HG03066 (cell line): ENCODE data around the gene PKD1.
"Not testable (repeated sequence)": the region's sequence is repeated elsewhere in the genome, so short reads cannot be mapped to it uniquely, and the experiment has no call there.

Experiments
- ATAC-seq: cut with Tn5 transposase; IDR thresholded peaks from one replicate; pipeline ENCODE4 v1.9.1; 2021; ENCODE audit warnings: low read depth; ENCODE audit not compliant: unreplicated experiment

Gene PKD1

GRCh38 chr16:2110332-2111008, 25.2 kb downstream of the PKD1 start:
- not testable (repeated sequence) for ATAC-seq

GRCh38 chr16:2109872-2110271, 25.8 kb downstream of the PKD1 start:
- ATAC-seq, result not testable (repeated sequence)

- not testable (repeated sequence) for ATAC-seq
These were observed 26.5 kb downstream of the PKD1 start for GRCh38 chr16:2109271-2109580.

- ATAC-seq, result not testable (repeated sequence)
These were observed 27.0 kb downstream of the PKD1 start for GRCh38 chr16:2108446-2109270.

DNA sequence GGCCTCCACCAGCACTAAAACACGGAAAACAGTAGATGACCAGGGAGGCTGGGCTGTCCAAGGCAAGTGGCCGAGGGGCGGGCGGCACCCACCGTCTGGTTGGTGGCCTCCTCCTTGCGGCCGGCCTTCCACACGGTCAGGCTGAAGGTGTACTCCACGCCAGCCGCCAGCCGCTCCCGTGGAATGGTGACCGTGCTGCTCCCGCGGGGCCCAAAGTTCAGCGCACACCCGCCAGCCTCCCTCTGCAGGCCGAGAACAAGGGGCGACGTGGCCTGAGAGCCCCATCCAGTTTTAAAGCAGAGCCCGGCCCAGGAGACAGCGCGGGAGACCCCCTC, 27.9 kb downstream of the PKD1 start:
- ATAC-seq, result not testable (repeated sequence)

DNA sequence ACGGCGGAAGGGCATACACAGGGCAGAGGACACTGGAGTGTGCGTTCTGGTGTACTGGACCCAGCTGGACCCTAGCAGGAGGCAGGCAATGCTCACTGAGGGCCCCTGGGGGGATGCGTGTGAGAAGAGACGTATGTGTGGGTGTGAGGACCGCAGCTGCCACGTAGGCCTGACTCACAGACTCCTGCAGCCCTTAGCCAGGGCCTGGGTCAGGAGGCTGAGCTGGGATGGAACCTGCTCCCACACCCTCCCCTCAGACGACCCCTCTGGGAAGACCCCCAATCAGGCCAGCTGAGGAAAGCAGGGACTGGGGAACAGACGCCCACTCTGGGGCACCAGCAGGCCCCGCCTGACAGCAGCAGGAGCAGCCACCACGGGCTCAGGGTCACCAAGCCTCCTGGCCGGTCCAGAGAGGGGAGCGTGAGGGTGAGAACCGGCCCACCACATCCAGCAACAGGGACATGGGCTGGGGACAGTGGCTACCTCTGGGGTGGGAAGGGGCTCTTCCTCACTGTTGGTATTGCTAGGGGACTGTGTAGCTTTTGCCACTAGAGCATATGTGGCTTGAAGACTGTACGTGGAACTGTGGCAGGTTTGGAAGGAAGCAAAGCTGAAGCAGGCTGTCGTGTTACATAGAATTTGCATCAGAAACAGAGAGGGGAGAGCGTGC, 28.4 kb downstream of the PKD1 start:
- ATAC-seq, result not testable (repeated sequence)

DNA sequence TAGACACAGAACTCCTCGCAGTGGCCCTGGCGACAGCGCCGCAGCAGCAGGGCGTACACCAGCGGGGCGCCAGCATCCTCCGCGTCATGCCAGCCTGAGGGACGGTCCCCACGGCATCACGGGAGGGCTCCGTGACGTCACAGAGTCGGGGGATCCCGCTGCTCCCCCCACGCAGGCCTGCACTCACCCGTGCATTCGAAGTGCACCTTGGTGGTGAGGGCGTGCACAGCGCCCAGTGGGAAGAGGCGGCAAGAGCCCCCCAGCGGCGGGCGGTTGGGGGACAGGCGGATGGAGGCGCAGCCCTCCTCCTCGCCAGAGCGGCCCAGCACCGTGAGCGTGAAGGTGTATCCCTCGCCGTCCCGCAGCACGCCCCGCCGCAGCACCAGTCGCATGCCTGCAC, 29.5 kb downstream of the PKD1 start:
- ATAC-seq, result not testable (repeated sequence)

DNA sequence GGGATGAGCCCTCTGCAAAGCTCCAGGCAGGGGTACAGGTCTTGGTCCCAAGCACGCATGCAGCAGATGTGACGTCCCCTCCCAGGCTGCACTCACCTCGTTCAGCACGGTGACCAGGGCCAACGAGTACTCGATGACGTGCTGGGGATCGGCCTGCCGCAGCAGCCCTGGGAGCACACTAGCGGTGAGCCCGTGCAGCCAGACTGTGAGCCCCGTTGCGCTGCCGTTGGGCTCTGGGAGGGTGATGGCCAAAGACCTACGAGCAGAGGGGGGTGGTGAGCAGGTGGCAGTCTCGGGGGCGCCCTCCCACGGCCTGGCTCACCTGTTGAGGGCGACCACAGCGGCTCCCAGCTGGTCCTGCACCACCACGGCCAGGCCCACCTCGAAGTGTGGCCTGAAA, 29.9 kb downstream of the PKD1 start:
- ATAC-seq, result not testable (repeated sequence)

- not testable (repeated sequence) for ATAC-seq
These were observed 30.4 kb downstream of the PKD1 start for GRCh38 chr16:2105291-2105690.

- ATAC-seq, result not testable (repeated sequence)
These were observed 31.2 kb downstream of the PKD1 start for GRCh38 chr16:2104464-2104863.

DNA sequence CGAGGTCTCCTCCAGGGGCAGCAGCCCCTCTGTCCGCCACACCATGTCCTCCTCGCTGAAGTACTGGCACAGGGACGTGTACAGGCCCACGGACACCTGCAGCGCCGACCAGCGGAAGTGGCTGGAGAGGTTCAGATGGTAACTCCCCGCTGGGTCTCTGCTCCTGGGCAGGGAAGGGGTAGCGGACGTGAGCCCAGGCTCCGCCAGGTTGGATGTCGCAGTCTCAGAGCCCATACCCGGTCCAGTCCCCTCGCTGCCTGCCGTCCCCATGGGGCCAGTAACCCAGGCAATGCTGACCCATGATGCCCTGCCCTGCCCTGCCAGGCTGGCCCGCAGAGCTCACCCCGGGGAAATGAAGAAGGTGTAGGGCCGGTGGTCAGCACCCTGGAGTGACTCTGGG, 33.2 kb downstream of the PKD1 start:
- ATAC-seq, result no peak

- not testable (repeated sequence) for ATAC-seq
These were observed 34.1 kb downstream of the PKD1 start for GRCh38 chr16:2101581-2101980.

GRCh38 chr16:2097689-2098088, 38.0 kb downstream of the PKD1 start:
- not testable (repeated sequence) for ATAC-seq

- ATAC-seq, result no peak
These were observed 38.7 kb downstream of the PKD1 start for GRCh38 chr16:2096853-2097595.

DNA sequence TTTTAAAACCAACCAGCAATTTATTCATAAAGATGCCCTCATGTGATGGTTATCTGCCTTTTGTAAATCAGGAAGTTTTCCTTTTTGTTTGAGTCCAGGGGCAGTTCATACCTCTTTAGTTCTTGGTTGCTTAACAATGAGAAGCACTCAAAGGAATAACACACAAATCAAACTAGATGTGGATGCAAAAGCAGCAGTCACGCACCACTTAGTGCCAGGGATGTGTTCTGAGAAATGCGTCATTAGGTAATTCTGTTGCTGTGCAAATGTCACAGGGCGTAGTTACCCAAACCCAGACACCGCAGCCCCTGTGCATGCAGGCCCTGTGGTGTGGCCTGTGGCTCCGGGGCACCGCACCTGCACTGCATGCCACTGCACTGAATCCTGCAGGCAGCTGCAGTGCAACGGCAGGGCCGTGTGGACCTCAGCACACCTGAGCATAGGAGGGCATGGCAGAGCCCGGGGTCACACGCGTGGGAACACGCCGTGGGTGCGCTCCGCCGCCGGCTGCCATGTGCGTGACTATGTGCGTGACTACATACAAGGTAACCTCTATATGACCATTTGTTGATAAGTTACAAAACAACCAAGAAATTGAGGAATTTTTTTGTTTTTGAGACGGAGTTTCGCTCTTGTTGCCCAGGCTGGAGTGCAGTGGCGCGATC, 39.6 kb downstream of the PKD1 start:
- no peak for ATAC-seq

DNA sequence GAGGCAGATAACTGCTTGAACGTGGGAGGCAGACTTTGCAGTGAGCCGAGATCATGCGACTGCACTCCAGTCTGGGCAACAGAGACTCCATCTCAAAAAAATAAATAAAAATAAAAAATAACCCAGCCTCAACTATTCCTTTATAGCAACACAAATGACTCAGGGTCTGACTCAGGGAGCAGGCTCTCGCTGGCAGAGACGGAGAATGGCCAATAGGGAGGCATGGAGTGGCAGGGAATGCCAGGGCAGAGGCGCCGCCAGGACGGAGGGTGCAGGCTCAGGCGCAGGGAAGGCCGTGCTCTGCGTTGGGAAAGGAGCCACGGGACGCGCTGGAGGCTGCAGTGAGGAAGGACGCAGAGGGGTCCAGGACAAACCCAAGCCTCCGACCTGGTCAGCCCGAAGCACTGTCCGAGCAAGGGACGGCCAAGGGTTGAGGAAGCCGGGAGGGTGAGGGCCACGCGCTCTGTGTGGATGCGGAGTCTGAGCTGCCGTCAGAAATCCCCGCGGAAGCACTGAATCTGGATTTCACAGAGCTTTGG, 40.3 kb downstream of the PKD1 start:
- ATAC-seq, result no peak

DNA sequence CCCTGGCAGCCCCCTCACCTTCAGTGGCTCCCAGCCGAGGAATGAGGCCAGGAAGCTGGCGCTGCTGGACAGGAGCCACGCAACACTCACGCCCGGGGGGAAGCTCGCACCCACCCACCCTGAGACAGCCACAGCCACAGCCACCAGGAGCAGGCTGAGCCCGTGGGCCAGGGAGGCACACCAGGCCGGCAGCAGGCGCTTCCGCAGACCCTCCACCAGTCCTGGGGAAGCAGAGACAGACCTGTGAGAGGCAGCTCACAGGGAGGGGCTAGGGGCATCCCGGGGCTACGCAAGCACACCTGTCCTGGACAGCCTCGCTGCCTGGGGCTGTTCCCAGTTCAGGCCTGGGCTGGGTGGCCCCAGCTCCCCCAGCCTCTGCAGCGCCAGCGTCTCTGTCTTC, 41.9 kb downstream of the PKD1 start:
- no peak for ATAC-seq

GRCh38 chr16:2092866-2093265, 42.8 kb downstream of the PKD1 start:
- ATAC-seq, result no peak

- ATAC-seq, result no peak
These were observed 43.5 kb downstream of the PKD1 start for GRCh38 chr16:2092256-2092620.

GRCh38 chr16:2091547-2092255, 44.0 kb downstream of the PKD1 start:
- no peak for ATAC-seq
